ENCODE data around the gene ATP6V1B1.
A peak's percentile ranks its signal among the peaks of the same experiment; 100 is the strongest.

ATP6V1B1 gene

DNA sequence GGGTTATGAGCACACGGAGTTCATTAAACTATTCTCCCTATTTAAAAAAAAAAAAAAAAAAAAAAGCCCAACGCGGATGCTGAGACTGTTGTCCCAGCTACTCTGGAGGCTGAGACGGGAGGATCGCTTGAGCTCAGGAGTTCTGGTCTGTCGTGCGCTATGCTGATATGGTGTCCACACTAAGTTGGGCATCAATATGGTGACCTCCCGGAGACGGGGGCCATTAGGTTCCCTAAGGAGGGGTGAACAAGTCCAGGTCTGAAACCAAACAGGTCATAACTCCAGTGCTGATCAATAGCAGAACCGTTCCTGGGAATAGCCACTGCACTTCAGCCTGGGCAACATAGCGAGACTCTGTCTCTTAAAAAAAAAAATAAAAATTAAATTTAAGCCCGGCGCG lies 29.8 kb downstream of the ATP6V1B1 start:
- in situ Hi-C loops (cut with HindIII; ENCODE audit: low pct_ligation_motif_present, low sequenced_read_pairs): no loop called here
- H3K27ac ChIP-seq: no peak overlapping the region
- peaks cover 6% of the 10 kb centered on the region for H3K27me3 ChIP-seq (replicated peaks)
- TF ChIP-seq, protein P1, sequence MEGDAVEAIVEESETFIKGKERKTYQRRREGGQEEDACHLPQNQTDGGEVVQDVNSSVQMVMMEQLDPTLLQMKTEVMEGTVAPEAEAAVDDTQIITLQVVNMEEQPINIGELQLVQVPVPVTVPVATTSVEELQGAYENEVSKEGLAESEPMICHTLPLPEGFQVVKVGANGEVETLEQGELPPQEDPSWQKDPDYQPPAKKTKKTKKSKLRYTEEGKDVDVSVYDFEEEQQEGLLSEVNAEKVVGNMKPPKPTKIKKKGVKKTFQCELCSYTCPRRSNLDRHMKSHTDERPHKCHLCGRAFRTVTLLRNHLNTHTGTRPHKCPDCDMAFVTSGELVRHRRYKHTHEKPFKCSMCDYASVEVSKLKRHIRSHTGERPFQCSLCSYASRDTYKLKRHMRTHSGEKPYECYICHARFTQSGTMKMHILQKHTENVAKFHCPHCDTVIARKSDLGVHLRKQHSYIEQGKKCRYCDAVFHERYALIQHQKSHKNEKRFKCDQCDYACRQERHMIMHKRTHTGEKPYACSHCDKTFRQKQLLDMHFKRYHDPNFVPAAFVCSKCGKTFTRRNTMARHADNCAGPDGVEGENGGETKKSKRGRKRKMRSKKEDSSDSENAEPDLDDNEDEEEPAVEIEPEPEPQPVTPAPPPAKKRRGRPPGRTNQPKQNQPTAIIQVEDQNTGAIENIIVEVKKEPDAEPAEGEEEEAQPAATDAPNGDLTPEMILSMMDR (IDR thresholded peaks at IDR 0.05; ENCODE audit: low read depth, low read length, missing control alignments): no peak
- no peaks in the 10 kb centered on the region for H3K36me3 ChIP-seq (replicated peaks)
- no peak overlapping the region for H3K4me3 ChIP-seq (ENCODE audit: low read depth, low read length)
- DNase-seq: no peak

DNA sequence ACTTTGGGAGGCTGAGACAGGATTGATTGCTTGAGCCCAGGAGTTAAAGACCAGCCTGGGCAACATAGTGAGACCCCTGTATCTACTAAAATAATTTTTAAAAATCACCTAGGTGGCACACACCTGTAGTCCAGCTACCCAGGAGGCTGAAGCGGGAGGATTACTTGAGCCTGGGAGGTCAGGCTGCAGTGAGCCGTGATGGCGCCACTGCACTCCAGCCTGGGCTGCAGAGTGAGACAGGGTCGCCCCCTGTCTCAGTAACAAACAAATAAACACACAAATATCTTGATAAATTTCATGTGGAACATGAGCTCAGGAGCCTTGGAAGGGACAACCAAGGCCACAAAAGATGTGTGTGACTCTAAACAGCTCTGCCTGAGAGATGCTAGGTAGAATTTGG lies 31.0 kb downstream of the ATP6V1B1 start:
- DNase-seq: no peak
- Histone ChIP-seq H3K27me3 (replicated peaks) (peaks cover 6% of the 10 kb centered on the region), H3K27ac (no peak overlapping the region), H3K36me3 (replicated peaks) (no peaks in the 10 kb centered on the region), H3K4me3 (ENCODE audit: low read depth, low read length) (no peak overlapping the region)
- TF ChIP-seq, protein P1 (IDR thresholded peaks at IDR 0.05; ENCODE audit: low read depth, low read length, missing control alignments): no peak
- in situ Hi-C loops (cut with HindIII; ENCODE audit: low pct_ligation_motif_present, low sequenced_read_pairs): no loop called here

DNA sequence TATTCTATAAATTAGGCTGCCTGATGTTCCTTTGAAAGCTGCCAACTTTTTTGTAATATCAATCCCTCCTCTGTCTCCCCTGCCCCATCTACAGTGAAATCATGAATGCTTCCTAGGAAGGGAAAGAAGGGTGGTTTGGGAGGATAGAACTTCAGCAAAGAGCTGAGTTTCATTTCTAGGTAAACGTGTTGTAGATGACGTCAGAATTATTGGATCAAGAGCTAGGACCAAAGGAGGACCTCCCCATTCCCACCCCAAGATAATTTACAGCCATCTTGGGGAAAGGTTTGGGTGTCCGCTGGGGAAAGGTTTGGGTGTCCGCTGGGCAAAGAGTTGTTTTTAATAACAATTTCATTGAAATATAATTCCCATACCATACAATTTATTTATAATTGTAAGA lies 31.5 kb downstream of the ATP6V1B1 start:
- TF ChIP-seq, protein P1 (IDR thresholded peaks at IDR 0.05; ENCODE audit: low read depth, low read length, missing control alignments): no peak
- no peaks in the 10 kb centered on the region for H3K36me3 ChIP-seq (replicated peaks)
- no peak for DNase-seq
- H3K4me3 ChIP-seq (ENCODE audit: low read depth, low read length): no peak overlapping the region
- in situ Hi-C loops (cut with HindIII; ENCODE audit: low pct_ligation_motif_present, low sequenced_read_pairs): no loop called here
- H3K27me3 ChIP-seq (replicated peaks): peaks cover 6% of the 10 kb centered on the region
- H3K27ac ChIP-seq: no peak overlapping the region

DNA sequence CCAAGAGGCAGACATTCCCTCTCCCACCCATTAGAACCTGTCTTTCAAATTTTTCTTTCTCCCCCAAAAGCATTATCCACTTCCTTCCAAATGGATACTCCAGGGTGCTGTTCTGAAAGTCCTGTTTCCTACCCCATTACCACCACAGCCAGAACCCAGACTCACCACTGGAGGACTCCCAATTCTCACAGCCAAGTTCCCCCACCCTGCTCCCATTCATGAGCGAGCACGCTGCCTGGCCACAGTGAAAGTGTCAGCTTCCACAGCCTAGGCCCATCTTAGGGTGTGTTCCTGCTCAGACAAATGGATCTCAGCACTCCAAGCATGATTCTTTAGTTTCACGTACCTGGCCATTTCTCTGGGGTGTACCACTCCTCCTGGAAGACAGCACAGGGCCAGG lies 38.9 kb downstream of the ATP6V1B1 start:
- no peak for DNase-seq
- Histone ChIP-seq H3K36me3 (replicated peaks) (no peaks in the 10 kb centered on the region), H3K27me3 (replicated peaks) (no peaks in the 10 kb centered on the region), H3K27ac (no peak overlapping the region), H3K4me3 (ENCODE audit: low read depth, low read length) (no peak overlapping the region)
- in situ Hi-C loops (cut with HindIII; ENCODE audit: low pct_ligation_motif_present, low sequenced_read_pairs): no loop called here
- TF ChIP-seq, protein P1 (IDR thresholded peaks at IDR 0.05; ENCODE audit: low read depth, low read length, missing control alignments): no peak

DNA sequence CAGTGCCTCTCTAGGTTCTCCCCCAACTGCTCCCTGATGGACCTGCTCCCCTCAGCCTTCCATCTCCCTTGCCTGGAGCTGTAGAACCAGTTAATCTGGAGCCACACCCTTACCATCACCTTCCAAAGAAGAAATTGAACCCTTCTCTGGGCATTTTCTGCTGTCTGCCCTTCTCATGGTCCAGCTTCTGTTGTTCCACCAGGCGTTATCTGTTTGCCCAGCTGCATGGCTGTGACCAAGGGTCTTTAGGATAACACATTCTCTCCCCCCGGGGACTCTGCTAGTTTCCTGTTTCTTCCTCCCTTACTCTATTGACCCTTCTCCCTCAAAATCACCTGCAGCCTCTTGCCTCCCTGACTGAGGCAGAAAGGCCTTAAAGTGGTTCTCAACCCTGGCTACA lies 39.5 kb downstream of the ATP6V1B1 start:
- no peak overlapping the region for H3K27ac ChIP-seq
- in situ Hi-C loops (cut with HindIII; ENCODE audit: low pct_ligation_motif_present, low sequenced_read_pairs): no loop called here
- TF ChIP-seq, protein P1 (IDR thresholded peaks at IDR 0.05; ENCODE audit: low read depth, low read length, missing control alignments): no peak

DNA sequence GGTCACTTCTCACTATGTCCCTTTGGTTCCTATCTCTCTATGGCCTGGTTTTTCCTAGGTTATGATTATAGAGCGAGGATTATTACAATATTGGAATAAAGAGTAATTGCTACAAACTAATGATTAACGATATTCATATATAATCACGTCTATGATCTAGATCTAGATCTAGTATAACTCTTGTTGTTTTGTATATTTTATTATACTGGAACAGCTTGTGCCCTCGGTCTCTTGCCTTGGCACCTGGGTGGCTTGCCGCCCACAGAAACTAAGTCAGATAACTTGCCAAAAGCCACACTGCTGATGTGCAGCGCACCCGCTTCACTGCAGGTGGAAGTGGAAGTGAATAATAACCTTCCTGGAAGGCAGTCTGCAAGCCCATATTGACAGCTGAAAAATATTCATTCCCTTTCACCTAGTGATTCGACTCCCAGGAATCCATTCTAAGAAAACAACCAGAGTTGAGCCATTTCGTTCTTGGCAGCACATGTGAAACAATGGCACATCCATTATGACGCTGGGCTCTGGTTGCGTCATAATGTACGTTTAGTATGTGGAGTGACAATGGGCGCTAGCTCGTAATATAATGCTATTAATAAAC lies 42.0 kb downstream of the ATP6V1B1 start:
- TF ChIP-seq, protein P1 (IDR thresholded peaks at IDR 0.05; ENCODE audit: low read depth, low read length, missing control alignments): no peak
- Histone ChIP-seq H3K4me3 (ENCODE audit: low read depth, low read length) (peak overlapping the region; percentile 63), H3K27me3 (replicated peaks) (no peaks in the 10 kb centered on the region), H3K27ac (peak overlapping the region; percentile 8), H3K36me3 (replicated peaks) (no peaks in the 10 kb centered on the region)
- in situ Hi-C loops (cut with HindIII; ENCODE audit: low pct_ligation_motif_present, low sequenced_read_pairs): no loop called here
- DNase-seq: peak; percentile 72

More for the DNA sequence above, 39.5 kb downstream of the ATP6V1B1 start:
- H3K36me3 ChIP-seq (replicated peaks): no peaks in the 10 kb centered on the region
- no peaks in the 10 kb centered on the region for H3K27me3 ChIP-seq (replicated peaks)
- no peak overlapping the region for H3K4me3 ChIP-seq (ENCODE audit: low read depth, low read length)
- DNase-seq: no peak
